Right lobe of liver (tissue), 6 donors: ENCODE results near the gene NNT. TPM values are rescaled to one million over a fixed set of nuclear protein-coding genes. Genes with fewer than 3 reads are reported as not detected.
A peak's percentile ranks its signal among the peaks of the same experiment; 100 is the strongest.
"Not testable (repeated sequence)": the region's sequence is repeated elsewhere in the genome, so short reads cannot be mapped to it uniquely, and the experiment has no call there.

Experiments used
- ATAC-seq, 4 donors: fragments of 200-7000 bp; cut with Tn5 transposase; one replicate each; pipeline ENCODE4 v1.9.1; 2020; ENCODE audit warnings: mild to moderate bottlenecking in 4 of 4, moderate library complexity in 4 of 4
- DNase-seq, 3 donors: peaks; one replicate each; pipeline ENCODE4 v3.0.0-alpha.2; 2020
- H3K27ac ChIP-seq, 3 donors: fragments of 200-600 bp; one replicate each; pipeline ENCODE4 v1.8.0; 2022
- H3K27me3 ChIP-seq, 2 donors: fragments of 200-600 bp; one replicate each; pipeline ENCODE4 v1.8.0; 2022
- H3K36me3 ChIP-seq, 4 donors: fragments of 200-600 bp; sonication (generic) in 1 of 4; one replicate each; pipeline versions ENCODE4 v1.5.1 to v1.8.0; 2017 to 2022; ENCODE audit warnings: control low read depth in 1 of 4
- H3K4me1 ChIP-seq, 4 donors: fragments of 200-600 bp; sonication (generic) in 1 of 4; one replicate each; pipeline versions ENCODE4 v1.5.1 to v1.8.0; 2017 to 2022; ENCODE audit warnings: control low read depth in 1 of 4
- H3K4me3 ChIP-seq, 3 donors: fragments of 200-600 bp; one replicate each; pipeline ENCODE4 v1.8.0; 2022
- H3K9me3 ChIP-seq, 4 donors: fragments of 200-600 bp; sonication (generic) in 1 of 4; one replicate each; pipeline versions ENCODE4 v1.5.1 to v1.8.0; 2017 to 2022; ENCODE audit warnings: control low read depth in 1 of 4
- CTCF ChIP-seq, 4 donors: fragments of 200-600 bp in 3 of 4; fragments of 450-650 bp in 1 of 4; IDR thresholded peaks; one replicate each; pipeline versions ENCODE4 v1.5.1 to v1.8.0; 2016 to 2022; ENCODE audit warnings: antibody characterized with exemption in 4 of 4, mild to moderate bottlenecking in 2 of 4
- POLR2A ChIP-seq: fragments of 450-650 bp; IDR thresholded peaks from one replicate; pipeline ENCODE4 v1.6.1; 2017; ENCODE audit warnings: antibody characterized with exemption, mild to moderate bottlenecking
- WGBS: methylation state at CpG from one replicate; pipeline ENCODE4 v1.1.6; 2018; ENCODE audit warnings: low coverage, low lambda C conversion rate; ENCODE audit not compliant: insufficient coverage; ENCODE audit errors: missing lambda C conversion rate; 5-methylcytosine and 5-hydroxymethylcytosine counted together
- intact Hi-C, 2 donors: fragments of 100-400 bp; cut with DNase I; formaldehyde crosslinking; loops; one replicate each; pipeline versions ENCODE4 v1.11.2 to v1.14.1; 2022
- total RNA-seq, 6 experiments: library from RNA; depleted of rRNA in 2 of 6; stranded (reverse); fragments of >200 nt in 2 of 6; fragmentation: NEBNext Ultra II Directional in 3 of 6; extraction: Animal tissue kit (Norgen Biotek cat#: 25700) in 3 of 6; gene quantifications; one replicate each; pipeline versions ENCODE4 v1.1.0 to v1.2.4, GENCODE V29; 2016 to 2023
- donor health status: DM: no; HTN: yes; CAD: no.
- donor health status: DM: no; HTN: no; CAD: no.
- donor health status: DM: no; HTN: no; CAD: no.
- donor health status: DM: no; HTN: yes; CAD: no.
- donor health status: DM: no; HTN: yes; CAD: no.

NNT gene
- total RNA-seq, 6 experiments from 2014 or later, result 81.3 to 250 (median 188) TPM

GRCh38 chr5:43687275-43687674 lies 84.3 kb downstream of the NNT start:
- intact Hi-C loops, result no loop called here
- H3K27ac ChIP-seq, result no peak overlapping the region
- H3K9me3 ChIP-seq, result no peaks in the 10 kb centered on the region
- TF ChIP-seq CTCF (IDR thresholded peaks at IDR 0.05) (no peak), POLR2A (no peak)
- H3K4me3 ChIP-seq, result no peak overlapping the region
- 90% methylated on average over 3 of the region's 3 CpGs for WGBS
- no peak for ATAC-seq
- peaks cover 0 to 9% (median 0%) of the 10 kb centered on the region in 4 donors for H3K36me3 ChIP-seq
- H3K27me3 ChIP-seq, result no peaks in the 10 kb centered on the region
- no peak for DNase-seq
- peaks cover 0 to 13% (median 5%) of the 10 kb centered on the region in 4 donors for H3K4me1 ChIP-seq

GRCh38 chr5:43691275-43691674 lies 88.3 kb downstream of the NNT start:
- Histone ChIP-seq H3K9me3 (no peaks in the 10 kb centered on the region), H3K27me3 (no peaks in the 10 kb centered on the region), H3K4me3 (no peak overlapping the region), H3K27ac (peak overlapping the region; percentile 4 to 59 (median 29)), H3K4me1 (peaks cover 0 to 37% (median 14%) of the 10 kb centered on the region in 4 donors), H3K36me3 (no peaks in the 10 kb centered on the region)
- TF ChIP-seq CTCF (IDR thresholded peaks at IDR 0.05) (no peak), POLR2A (no peak)
- ATAC-seq (peak; percentile 71 to 86 (median 78)), DNase-seq (no peak)
- intact Hi-C loops, result no loop called here
- WGBS, result 33% methylated on average over 4 of the region's 4 CpGs

GRCh38 chr5:43691893-43692292 lies 88.9 kb downstream of the NNT start:
- no peaks in the 10 kb centered on the region for H3K36me3 ChIP-seq
- TF ChIP-seq POLR2A (no peak), CTCF (IDR thresholded peaks at IDR 0.05) (no peak)
- WGBS, result 50% methylated on average over 1 of the region's 1 CpG
- no peak for DNase-seq
- intact Hi-C loops, result no loop called here
- peaks cover 0 to 35% (median 14%) of the 10 kb centered on the region in 4 donors for H3K4me1 ChIP-seq
- no peaks in the 10 kb centered on the region for H3K27me3 ChIP-seq
- H3K27ac ChIP-seq, result peak overlapping the region; percentile 4 to 59 (median 29)
- H3K4me3 ChIP-seq, result no peak overlapping the region
- ATAC-seq, result no peak
- no peaks in the 10 kb centered on the region for H3K9me3 ChIP-seq

- intact Hi-C loops, result no loop called here
- Histone ChIP-seq H3K36me3 (no peaks in the 10 kb centered on the region), H3K4me1 (peaks cover 0 to 35% (median 14%) of the 10 kb centered on the region in 4 donors), H3K4me3 (no peak overlapping the region), H3K27me3 (no peaks in the 10 kb centered on the region), H3K27ac (peak overlapping the region in 2 of 3 donors; percentile 1 to 19), H3K9me3 (no peaks in the 10 kb centered on the region)
- ATAC-seq, result no peak
- no peak for TF ChIP-seq POLR2A
- TF ChIP-seq CTCF (IDR thresholded peaks at IDR 0.05), result no peak
- no peak for DNase-seq
These were observed 90.4 kb downstream of the NNT start for GRCh38 chr5:43693411-43693810.

GRCh38 chr5:43694027-43694426 lies 91.0 kb downstream of the NNT start:
- no peaks in the 10 kb centered on the region for H3K36me3 ChIP-seq
- intact Hi-C loops, result no loop called here
- peak overlapping the region in 1 of 3 donors; percentile 19 for H3K27ac ChIP-seq
- WGBS, result 44% methylated on average over 1 of the region's 1 CpG
- H3K27me3 ChIP-seq, result no peaks in the 10 kb centered on the region
- DNase-seq (no peak), ATAC-seq (no peak)
- no peaks in the 10 kb centered on the region for H3K9me3 ChIP-seq
- H3K4me3 ChIP-seq, result no peak overlapping the region
- peaks cover 0 to 36% (median 14%) of the 10 kb centered on the region in 4 donors for H3K4me1 ChIP-seq
- TF ChIP-seq POLR2A, result no peak
- no peak for TF ChIP-seq CTCF (IDR thresholded peaks at IDR 0.05)

GRCh38 chr5:43696444-43696843 lies 93.5 kb downstream of the NNT start:
- intact Hi-C loops, DNase-seq, H3K9me3 ChIP-seq, H3K4me3 ChIP-seq, ATAC-seq, H3K27me3 ChIP-seq, H3K36me3 ChIP-seq: not testable (repeated sequence)
- Histone ChIP-seq H3K4me1 (peaks cover 0 to 41% (median 12%) of the 10 kb centered on the region in 4 donors), H3K27ac (peak overlapping the region in 2 of 3 donors; percentile 5 to 9)
- 100% methylated on average over 2 of the region's 2 CpGs for WGBS
